ENCODE results near the gene LRRN2. TPM values are rescaled to one million over a fixed set of nuclear protein-coding genes. Genes with fewer than 3 reads are reported as not detected.

Gene LRRN2
- total RNA-seq, 1 donor from 2014 or later, result 4.6 TPM

GRCh38 chr1:204653590-204654340, 31.8 kb downstream of the LRRN2 start:
- Mint-ChIP-seq H3K27me3 (ENCODE audit: low read depth) (peaks cover 40% of the 10 kb centered on the region), H3K4me3 (ENCODE audit: unreplicated experiment) (no peak overlapping the region), H3K27ac (ENCODE audit: unreplicated experiment) (no peak overlapping the region)

GRCh38 chr1:204652497-204652896, 33.0 kb downstream of the LRRN2 start:
- Mint-ChIP-seq H3K9me3 (ENCODE audit: low read depth) (no peaks in the 10 kb centered on the region), H3K27me3 (ENCODE audit: low read depth) (peaks cover 40% of the 10 kb centered on the region), H3K36me3 (ENCODE audit: low read depth) (no peaks in the 10 kb centered on the region), H3K4me3 (ENCODE audit: unreplicated experiment) (no peak overlapping the region), H3K4me1 (ENCODE audit: low read depth) (peaks cover under 1% of the 10 kb centered on the region), H3K27ac (ENCODE audit: unreplicated experiment) (no peak overlapping the region)
- no peak for DNase-seq (ENCODE audit: low spot score)
- no peak for TF ChIP-seq CTCF (IDR thresholded peaks at IDR 0.05)

More at GRCh38 chr1:204653590-204654340, 31.8 kb downstream of the LRRN2 start:
- no peaks in the 10 kb centered on the region for H3K9me3 Mint-ChIP-seq (ENCODE audit: low read depth)
- no peak for TF ChIP-seq CTCF (IDR thresholded peaks at IDR 0.05)
- H3K36me3 Mint-ChIP-seq (ENCODE audit: low read depth), result no peaks in the 10 kb centered on the region
- DNase-seq (ENCODE audit: low spot score), result no peak
- H3K4me1 Mint-ChIP-seq (ENCODE audit: low read depth), result no peaks in the 10 kb centered on the region

- Mint-ChIP-seq H3K4me3 (ENCODE audit: unreplicated experiment) (no peak overlapping the region), H3K36me3 (ENCODE audit: low read depth) (no peaks in the 10 kb centered on the region), H3K27ac (ENCODE audit: unreplicated experiment) (no peak overlapping the region), H3K4me1 (ENCODE audit: low read depth) (peaks cover 5% of the 10 kb centered on the region), H3K27me3 (ENCODE audit: low read depth) (peaks cover 39% of the 10 kb centered on the region), H3K9me3 (ENCODE audit: low read depth) (no peaks in the 10 kb centered on the region)
- no peak for DNase-seq (ENCODE audit: low spot score)
- no peak for TF ChIP-seq CTCF (IDR thresholded peaks at IDR 0.05)
Measured at GRCh38 chr1:204651843-204652421, 33.6 kb downstream of the LRRN2 start.

GRCh38 chr1:204650911-204651570, 34.5 kb downstream of the LRRN2 start:
- Mint-ChIP-seq H3K27ac (ENCODE audit: unreplicated experiment) (no peak overlapping the region), H3K27me3 (ENCODE audit: low read depth) (peaks cover 35% of the 10 kb centered on the region), H3K4me1 (ENCODE audit: low read depth) (peaks cover 5% of the 10 kb centered on the region), H3K4me3 (ENCODE audit: unreplicated experiment) (no peak overlapping the region), H3K36me3 (ENCODE audit: low read depth) (no peaks in the 10 kb centered on the region), H3K9me3 (ENCODE audit: low read depth) (no peaks in the 10 kb centered on the region)
- DNase-seq (ENCODE audit: low spot score), result no peak
- no peak for TF ChIP-seq CTCF (IDR thresholded peaks at IDR 0.05)

- DNase-seq (ENCODE audit: low spot score), result no peak
- no peaks in the 10 kb centered on the region for H3K9me3 Mint-ChIP-seq (ENCODE audit: low read depth)
- no peak for TF ChIP-seq CTCF (IDR thresholded peaks at IDR 0.05)
- H3K27ac Mint-ChIP-seq (ENCODE audit: unreplicated experiment), result no peak overlapping the region
- H3K36me3 Mint-ChIP-seq (ENCODE audit: low read depth), result no peaks in the 10 kb centered on the region
- H3K4me1 Mint-ChIP-seq (ENCODE audit: low read depth), result peaks cover 5% of the 10 kb centered on the region
- no peak overlapping the region for H3K4me3 Mint-ChIP-seq (ENCODE audit: unreplicated experiment)
- peaks cover 32% of the 10 kb centered on the region for H3K27me3 Mint-ChIP-seq (ENCODE audit: low read depth)
Measured at GRCh38 chr1:204649721-204650521, 35.6 kb downstream of the LRRN2 start.

Data from chondrocyte (in vitro differentiated cells).